Neuron (in vitro differentiated cells): ENCODE data around the gene ATXN2.
"Not testable (repeated sequence)": the region's sequence is repeated elsewhere in the genome, so short reads cannot be mapped to it uniquely, and the experiment has no call there.

ENCODE experiments used
- H2AFZ ChIP-seq: one replicate; pipeline ENCODE4 v1.6.1; 2013; ENCODE audit warnings: low read depth, mild to moderate bottlenecking, inconsistent platforms, low read length, moderate library complexity
- H3K27me3 ChIP-seq: one replicate; pipeline ENCODE4 v1.6.1; 2013; ENCODE audit warnings: low read length; ENCODE audit not compliant: insufficient read depth
- H3K36me3 ChIP-seq: one replicate; pipeline ENCODE4 v1.6.1; 2013; ENCODE audit warnings: low read length; ENCODE audit not compliant: insufficient read depth
- H3K4me1 ChIP-seq: one replicate; pipeline ENCODE4 v1.6.1; 2013; ENCODE audit warnings: low read length; ENCODE audit not compliant: insufficient read depth
- H3K4me3 ChIP-seq: 2 replicates; pipeline ENCODE4 v1.5.1; 2013; ENCODE audit warnings: mild to moderate bottlenecking, low read length, moderate library complexity
- H3K9me3 ChIP-seq: one replicate; pipeline ENCODE4 v1.6.1; 2013; ENCODE audit warnings: low read length

The ATXN2 gene

DNA sequence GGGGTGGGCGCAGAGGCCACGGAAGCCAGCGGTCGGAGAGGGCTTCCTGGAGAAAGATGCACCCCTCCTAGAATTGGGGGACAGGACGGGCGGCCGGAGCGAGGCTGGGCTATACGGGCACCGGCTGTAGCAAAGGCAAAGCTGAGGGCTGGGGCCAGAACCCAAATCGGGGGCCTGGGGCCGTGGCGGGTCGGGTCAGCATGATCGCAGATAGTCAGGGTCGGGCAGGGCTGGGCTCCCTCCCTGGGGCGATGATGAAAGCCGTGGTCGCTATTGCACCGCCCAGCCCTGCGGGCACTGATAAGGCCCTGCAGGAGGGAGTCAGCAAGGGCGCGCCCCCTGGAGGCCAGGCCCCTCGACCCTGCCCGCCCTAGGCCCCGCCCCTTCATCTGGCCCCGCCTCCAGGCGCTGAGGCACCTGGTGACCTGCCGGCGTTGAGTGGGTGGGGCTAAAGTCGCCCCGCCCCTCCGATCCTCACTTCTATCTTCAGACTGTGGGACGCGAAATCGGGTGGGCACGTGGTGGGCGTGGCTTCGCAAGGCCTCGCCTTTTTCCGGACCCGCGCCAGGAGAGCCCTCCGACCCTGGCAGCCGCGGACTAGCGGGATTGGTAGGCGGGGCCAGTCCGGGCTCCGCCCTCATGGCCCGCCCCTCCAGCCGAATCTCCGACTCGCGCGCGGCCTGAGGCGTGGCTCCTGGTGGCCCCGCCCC, 193.8 kb downstream of the ATXN2 start:
- Histone ChIP-seq H3K36me3 (no peaks in the 10 kb centered on the region), H3K4me3 (peak overlapping the region; percentile 60), H3K9me3 (no peaks in the 10 kb centered on the region), H3K4me1 (peaks cover 27% of the 10 kb centered on the region), H2AFZ (peak overlapping the region; percentile 87), H3K27me3 (peaks cover 3% of the 10 kb centered on the region)

DNA sequence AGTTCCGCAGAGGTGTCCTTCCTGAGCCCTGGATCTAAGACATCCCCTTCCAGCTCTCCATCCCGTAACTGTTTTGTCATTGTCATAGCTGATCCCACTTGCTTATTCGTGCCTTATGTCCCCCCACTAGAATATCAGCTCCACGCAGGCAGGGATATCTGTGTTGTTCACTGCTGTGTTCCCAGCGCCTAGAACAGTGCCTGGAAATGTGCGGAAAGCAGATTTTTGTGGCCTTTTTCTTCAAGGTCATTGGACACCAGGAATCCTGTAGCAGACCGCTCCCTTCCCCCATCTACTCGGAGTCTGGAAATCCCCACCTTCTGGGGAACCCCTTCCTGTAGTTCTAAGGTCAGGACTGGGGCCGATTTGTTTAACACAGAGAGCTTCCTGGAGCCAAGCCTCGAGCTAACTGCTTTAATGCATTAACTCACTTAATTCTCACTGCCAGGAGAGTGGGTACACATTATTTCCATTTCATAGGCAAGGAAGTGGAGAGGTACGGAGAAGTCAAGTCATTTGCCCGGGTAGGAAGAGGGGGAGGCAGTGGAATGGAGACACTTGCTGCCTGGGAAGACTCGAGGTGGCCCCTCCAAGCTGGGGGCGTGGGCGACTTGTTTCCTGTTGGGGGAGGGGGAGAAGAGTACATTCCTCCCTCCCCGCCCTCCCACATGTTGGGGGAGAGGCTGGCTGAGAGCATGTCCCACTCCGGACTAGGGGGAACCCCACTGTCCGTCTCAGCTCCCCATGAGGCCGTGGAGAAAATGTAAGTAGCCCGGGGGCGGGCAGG, 194.6 kb downstream of the ATXN2 start:
- Histone ChIP-seq H2AFZ (peak overlapping the region; percentile 87), H3K4me3 (peak overlapping the region; percentile 60), H3K36me3 (no peaks in the 10 kb centered on the region), H3K4me1 (peaks cover 19% of the 10 kb centered on the region), H3K9me3 (no peaks in the 10 kb centered on the region), H3K27me3 (peaks cover 3% of the 10 kb centered on the region)

DNA sequence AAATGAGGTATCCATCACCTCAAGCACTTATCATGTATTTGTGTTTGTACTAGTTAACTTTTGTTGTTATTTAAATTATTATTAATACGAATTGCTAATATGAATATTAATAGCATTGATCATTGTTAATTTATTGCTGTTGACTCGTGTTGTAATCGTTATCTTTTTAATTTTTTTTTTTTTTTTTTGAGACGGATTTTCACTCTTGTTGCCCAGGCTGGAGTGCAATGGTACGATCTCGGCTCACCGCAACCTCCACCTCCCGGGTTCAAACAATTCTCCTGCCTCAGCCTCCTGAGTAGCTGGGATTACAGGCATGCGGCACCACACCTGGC, 196.7 kb downstream of the ATXN2 start:
- H2AFZ ChIP-seq, H3K4me3 ChIP-seq, H3K9me3 ChIP-seq, H3K27me3 ChIP-seq, H3K36me3 ChIP-seq: not testable (repeated sequence)
- H3K4me1 ChIP-seq: peaks cover 14% of the 10 kb centered on the region
